Spleen (tissue), 11 donors: Measurements from ENCODE around the gene SIRT2. TPM values are rescaled to one million over a fixed set of nuclear protein-coding genes. Genes with fewer than 3 reads are reported as not detected.
"Not testable (repeated sequence)": the region's sequence is repeated elsewhere in the genome, so short reads cannot be mapped to it uniquely, and the experiment has no call there.

Experiments used
- DNase-seq: peaks from one replicate; pipeline ENCODE4 v3.0.0-alpha.2; 2020
- H3K27ac ChIP-seq, 8 donors: fragments of 200-600 bp; sonication (generic) in 7 of 8; 1 replicate in 4 of 8; 2 replicates in 4 of 8; pipeline versions ENCODE4 v1.5.0 to v1.8.0; 2016 to 2021; ENCODE audit warnings: inconsistent platforms in 4 of 8, mild to moderate bottlenecking in 4 of 8, moderate library complexity in 1 of 8
- H3K27me3 ChIP-seq, 7 donors: fragments of 200-600 bp; sonication (generic) in 6 of 7; replicated peaks in 1 of 7; 1 replicate in 4 of 7; 2 replicates in 3 of 7; pipeline versions ENCODE4 v1.5.0 to v1.8.0; 2016 to 2021; ENCODE audit warnings: inconsistent platforms in 3 of 7, mild to moderate bottlenecking in 1 of 7
- H3K36me3 ChIP-seq, 6 donors: fragments of 200-600 bp; sonication (generic) in 5 of 6; 1 replicate in 4 of 6; 2 replicates in 2 of 6; pipeline versions ENCODE4 v1.5.0 to v1.8.0; 2016 to 2021; ENCODE audit warnings: inconsistent platforms in 2 of 6
- H3K4me1 ChIP-seq, 6 donors: fragments of 200-600 bp; sonication (generic) in 5 of 6; 1 replicate in 3 of 6; 2 replicates in 3 of 6; pipeline versions ENCODE4 v1.5.0 to v1.8.0; 2016 to 2021; ENCODE audit warnings: inconsistent platforms in 3 of 6
- H3K4me3 ChIP-seq, 8 donors: fragments of 200-600 bp; sonication (generic) in 7 of 8; 1 replicate in 4 of 8; 2 replicates in 4 of 8; pipeline versions ENCODE4 v1.5.0 to v1.8.0; 2016 to 2021; ENCODE audit warnings: inconsistent platforms in 4 of 8, mild to moderate bottlenecking in 4 of 8, moderate library complexity in 2 of 8
- H3K9me3 ChIP-seq, 8 donors: fragments of 200-600 bp; sonication (generic) in 7 of 8; 1 replicate in 4 of 8; 2 replicates in 4 of 8; pipeline versions ENCODE4 v1.5.0 to v1.8.0; 2016 to 2021; ENCODE audit warnings: inconsistent platforms in 4 of 8
- CTCF ChIP-seq, 11 experiments: fragments of 200-600 bp in 7 of 11; fragments of 450-650 bp in 4 of 11; sonication (generic) in 4 of 11; IDR thresholded peaks in 8 of 11; conservative IDR thresholded peaks in 3 of 11; 1 replicate in 7 of 11; 2 replicates in 4 of 11; pipeline versions ENCODE4 v1.4.0 to v1.8.0; 2016 to 2021; ENCODE audit warnings: antibody characterized with exemption in 11 of 11, inconsistent platforms in 4 of 11, mild to moderate bottlenecking in 1 of 11
- POLR2A ChIP-seq, 3 donors: fragments of 450-650 bp; IDR thresholded peaks; one replicate each; pipeline ENCODE4 v1.5.1; 2017; ENCODE audit warnings: antibody characterized with exemption in 3 of 3, mild to moderate bottlenecking in 1 of 3
- POLR2AphosphoS5 ChIP-seq, 3 donors: sonication (generic); formaldehyde crosslinking; IDR thresholded peaks; one replicate each; pipeline ENCODE4 v1.5.1; 2017; ENCODE audit warnings: antibody characterized with exemption in 3 of 3
- WGBS, 5 donors: extraction: QIAGEN DNeasy Blood & Tissue Kit in 3 of 5; methylation state at CpG; one replicate each; pipeline versions ENCODE4 v1.1.5 to v1.1.7; 2013 to 2018; 5-methylcytosine and 5-hydroxymethylcytosine counted together
- intact Hi-C: fragments of 100-400 bp; cut with DNase I; formaldehyde crosslinking; loops from one replicate; pipeline ENCODE4 v1.15.0; 2023; ENCODE audit warnings: low total_unique reads
- polyA plus RNA-seq, 3 donors: library from polyadenylated mRNA; stranded (reverse); fragments of 200-250 nt; gene quantifications; one replicate each; pipeline ENCODE4 v1.2.1, GENCODE V29; 2013
- total RNA-seq, 7 donors: library from RNA; depleted of rRNA in 3 of 7; stranded (reverse); fragments of >200 nt in 3 of 7; fragmentation: NEBNext Ultra II Directional in 4 of 7; extraction: Animal tissue kit (Norgen Biotek cat#: 25700) in 4 of 7; gene quantifications; one replicate each; pipeline versions ENCODE4 v1.1.0 to v1.2.1, GENCODE V29; 2016 to 2021
- donor health status: healthy with polysubstance abuse.
- donor health status: DM: no; HTN: no; CAD: no; lungs with moderate emphysema.
- donor health status: DM: no; HTN: no; CAD: no.
- donor health status: Bipolar disorder and iron deficiency.
- donor health status: healthy.
- donor health status: DM: no; HTN: no; CAD: no.
- donor health status: DM: yes; HTN: yes; CAD: no.

Gene SIRT2
- total and polyA plus RNA-seq, 10 donors: 25.8 to 81.0 (median 50.2) TPM

DNA sequence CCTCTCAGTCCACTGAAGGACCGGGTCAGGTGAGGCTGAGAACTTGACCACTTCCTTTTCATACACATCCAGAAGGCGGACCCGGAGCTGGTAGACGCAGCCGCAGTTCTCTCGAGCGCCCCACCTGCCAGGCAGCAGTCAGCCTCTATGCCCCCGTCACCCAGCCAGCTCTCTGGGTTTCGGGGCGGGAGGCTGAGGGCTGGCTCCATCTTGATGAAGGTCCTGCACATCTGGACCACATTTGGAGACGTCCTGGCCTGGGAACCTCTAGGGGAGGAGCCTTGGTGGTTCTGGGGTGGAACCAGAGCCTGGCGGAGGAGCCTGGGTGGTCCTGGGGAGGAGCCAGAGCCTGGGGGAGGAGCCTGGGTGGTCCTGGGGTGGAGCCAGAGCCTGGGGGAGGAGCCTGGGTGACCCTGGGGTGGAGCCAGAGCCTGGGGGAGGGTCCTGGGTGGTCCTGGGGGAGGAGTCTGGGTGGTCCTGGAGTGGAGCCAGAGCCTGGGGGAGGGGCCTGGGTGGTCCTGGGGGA is 45.6 kb upstream of the SIRT2 start:
- TF ChIP-seq CTCF (IDR thresholded peaks at IDR 0.05 in 8 of 11, conservative IDR thresholded peaks at IDR 0.05 in 3 of 11) (no peak), POLR2AphosphoS5 (IDR thresholded peaks at IDR 0.05) (no peak), POLR2A (IDR thresholded peaks at IDR 0.05) (no peak)
- Histone ChIP-seq H3K4me1 (peaks cover 3 to 25% (median 6%) of the 10 kb centered on the region in 6 donors), H3K27ac (no peak overlapping the region), H3K4me3 (no peak overlapping the region), H3K36me3 (no peaks in the 10 kb centered on the region), H3K27me3 (peaks cover 0 to 21% (median 7%) of the 10 kb centered on the region in 7 donors), H3K9me3 (no peaks in the 10 kb centered on the region)
- no peak for DNase-seq
- intact Hi-C loops: no loop called here
- WGBS, 5 donors: 83 to 96% (median 93%) methylated on average over 4 to 12 of the region's 12 CpGs

DNA sequence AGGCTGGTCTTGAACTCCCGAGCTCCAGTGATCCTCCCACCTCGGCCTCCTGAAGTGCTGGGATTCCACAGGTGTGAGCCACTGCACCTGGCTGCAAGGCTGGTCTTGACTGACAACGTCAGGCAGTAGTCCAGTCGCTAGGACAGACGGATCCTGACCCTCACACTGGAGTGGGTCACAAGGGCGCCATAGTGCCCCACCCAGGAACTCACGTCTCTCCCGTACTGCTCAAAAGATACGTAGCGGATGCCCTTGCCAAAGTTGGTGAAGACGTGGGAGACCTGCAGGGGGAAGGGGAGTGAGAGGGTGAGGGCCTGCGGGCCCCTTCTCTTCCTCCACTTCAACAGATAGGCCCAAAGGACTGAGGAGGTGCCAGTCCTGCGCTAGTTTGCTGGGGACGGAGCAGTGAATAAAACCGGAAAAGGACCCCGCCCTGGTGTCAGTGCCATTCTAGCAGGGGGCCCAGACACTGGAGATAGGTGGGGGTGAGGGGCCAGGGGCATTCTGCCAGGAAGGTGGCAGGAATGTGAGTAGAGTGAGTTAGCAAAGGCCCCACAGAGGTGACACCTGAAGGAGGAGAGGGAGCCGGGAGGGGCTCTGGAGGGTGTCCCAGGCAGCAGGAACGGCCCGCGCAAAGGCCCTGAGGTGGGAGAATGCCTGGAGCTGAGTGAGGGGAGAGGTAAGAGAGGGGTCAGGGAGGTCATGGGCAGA is 43.2 kb upstream of the SIRT2 start:
- WGBS, 5 donors: 74 to 91% (median 87%) methylated on average over 18 to 20 of the region's 20 CpGs
- peak; percentile 42 for DNase-seq

DNA sequence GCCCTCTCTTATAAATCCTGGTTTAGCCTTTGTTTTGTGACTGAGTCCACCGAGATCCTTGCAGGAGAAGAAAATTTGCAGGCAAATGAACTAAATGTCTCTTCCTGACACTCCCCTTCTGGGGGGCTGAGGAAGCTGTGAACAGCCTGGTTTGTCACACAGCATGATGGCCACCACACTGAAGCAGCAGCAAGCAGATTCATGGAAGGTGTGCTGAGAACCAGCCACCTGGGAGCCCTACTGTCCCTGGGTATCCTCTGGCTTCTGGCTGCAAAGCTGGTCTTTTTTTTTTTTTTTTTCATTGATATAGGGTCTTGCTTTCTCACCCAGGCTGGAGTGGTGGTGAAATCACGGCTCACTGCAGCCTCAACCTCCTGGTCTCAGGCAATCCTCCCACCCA is 42.6 kb upstream of the SIRT2 start:
- 83 to 98% (median 89%) methylated on average over 2 of the region's 2 CpGs for WGBS, 5 donors

More for the DNA sequence above, 43.2 kb upstream of the SIRT2 start:
- Histone ChIP-seq H3K27ac (no peak overlapping the region), H3K36me3 (no peaks in the 10 kb centered on the region), H3K4me3 (no peak overlapping the region), H3K4me1 (peaks cover 0 to 17% (median 2%) of the 10 kb centered on the region in 6 donors), H3K27me3 (peaks cover 0 to 8% (median 0%) of the 10 kb centered on the region in 7 donors), H3K9me3 (no peaks in the 10 kb centered on the region)
- TF ChIP-seq CTCF (IDR thresholded peaks at IDR 0.05 in 8 of 11, conservative IDR thresholded peaks at IDR 0.05 in 3 of 11): no peak
- no peak for TF ChIP-seq POLR2AphosphoS5 (IDR thresholded peaks at IDR 0.05)
- TF ChIP-seq POLR2A (IDR thresholded peaks at IDR 0.05): no peak
- intact Hi-C loops: no loop called here

DNA sequence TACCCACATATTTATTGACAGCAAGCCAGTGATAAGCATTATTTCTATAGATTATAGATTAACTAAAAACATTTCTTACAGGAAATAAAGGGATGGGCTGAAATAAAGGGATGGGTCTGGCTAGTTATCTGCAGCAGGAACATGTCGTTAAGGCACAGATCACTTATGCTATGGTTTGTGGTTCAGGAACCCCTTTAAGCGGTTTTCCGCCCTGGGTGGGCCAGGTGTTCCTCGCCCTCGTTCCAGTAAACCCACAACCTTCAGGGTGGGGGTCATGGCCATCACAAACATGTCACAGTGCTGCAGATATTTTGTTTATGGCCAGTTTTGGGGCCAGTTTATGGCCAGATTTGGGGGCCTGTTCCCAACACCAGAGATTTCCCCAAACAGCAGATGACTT is 42.0 kb upstream of the SIRT2 start:
- H3K27ac ChIP-seq, H3K9me3 ChIP-seq, H3K27me3 ChIP-seq, H3K4me3 ChIP-seq, intact Hi-C loops, H3K36me3 ChIP-seq: not testable (repeated sequence)
- H3K4me1 ChIP-seq: peaks cover 0 to 16% (median 2%) of the 10 kb centered on the region in 6 donors
- WGBS, 5 donors: 56 to 68% (median 63%) methylated on average over 5 of the region's 5 CpGs
- peak; percentile 23 for DNase-seq

More for the DNA sequence above, 42.6 kb upstream of the SIRT2 start:
- no peaks in the 10 kb centered on the region for H3K36me3 ChIP-seq
- no peaks in the 10 kb centered on the region for H3K9me3 ChIP-seq
- H3K4me1 ChIP-seq: peaks cover 0 to 17% (median 2%) of the 10 kb centered on the region in 6 donors
- no peak overlapping the region for H3K27ac ChIP-seq
- H3K4me3 ChIP-seq: no peak overlapping the region
- peak; percentile 16 for DNase-seq
- no peak for TF ChIP-seq POLR2A (IDR thresholded peaks at IDR 0.05)
- no peak for TF ChIP-seq POLR2AphosphoS5 (IDR thresholded peaks at IDR 0.05)
- no peak for TF ChIP-seq CTCF (IDR thresholded peaks at IDR 0.05 in 8 of 11, conservative IDR thresholded peaks at IDR 0.05 in 3 of 11)
- intact Hi-C loops: no loop called here
- H3K27me3 ChIP-seq: peaks cover 0 to 8% (median 0%) of the 10 kb centered on the region in 7 donors
